ENCODE data around the gene USP53.
"Not testable (repeated sequence)": the region's sequence is repeated elsewhere in the genome, so short reads cannot be mapped to it uniquely, and the experiment has no call there.

USP53 gene

GRCh38 chr4:119328695-119329094, 116.2 kb downstream of the USP53 start:
- no peak for DNase-seq

- no peak for DNase-seq
Observed at GRCh38 chr4:119329835-119330620, 117.5 kb downstream of the USP53 start.

- not testable (repeated sequence) for DNase-seq
Observed at GRCh38 chr4:119336332-119336979, 123.9 kb downstream of the USP53 start.

GRCh38 chr4:119337010-119337409, 124.5 kb downstream of the USP53 start:
- no peak for DNase-seq

GRCh38 chr4:119339895-119340294, 127.4 kb downstream of the USP53 start:
- DNase-seq: not testable (repeated sequence)

- not testable (repeated sequence) for DNase-seq
Observed at GRCh38 chr4:119343293-119343692, 130.8 kb downstream of the USP53 start.
